ENCODE data around the gene TTC28.
"Not testable (repeated sequence)": the region's sequence is repeated elsewhere in the genome, so short reads cannot be mapped to it uniquely, and the experiment has no call there.

DNA sequence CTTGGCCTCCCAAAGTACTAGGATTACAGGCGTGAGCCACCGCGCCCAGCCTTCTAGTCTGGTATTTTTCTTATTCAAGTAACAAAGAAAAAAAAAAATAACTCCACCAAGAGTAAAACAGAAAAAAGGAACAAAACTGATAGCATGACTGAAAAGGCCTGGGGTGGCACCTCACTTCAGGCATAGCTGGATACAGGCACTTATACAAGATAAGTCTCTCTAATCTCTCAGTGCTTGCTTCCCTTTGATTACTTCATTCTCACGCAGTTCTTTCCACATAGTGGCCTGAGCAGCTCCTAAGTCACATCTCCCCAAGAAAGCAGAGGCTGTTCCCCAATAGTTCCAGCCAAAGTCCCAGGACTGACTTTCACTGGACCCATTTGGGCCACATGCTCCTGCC is 3.3 kb upstream of the TTC28 start:
- TF ChIP-seq, protein P1, sequence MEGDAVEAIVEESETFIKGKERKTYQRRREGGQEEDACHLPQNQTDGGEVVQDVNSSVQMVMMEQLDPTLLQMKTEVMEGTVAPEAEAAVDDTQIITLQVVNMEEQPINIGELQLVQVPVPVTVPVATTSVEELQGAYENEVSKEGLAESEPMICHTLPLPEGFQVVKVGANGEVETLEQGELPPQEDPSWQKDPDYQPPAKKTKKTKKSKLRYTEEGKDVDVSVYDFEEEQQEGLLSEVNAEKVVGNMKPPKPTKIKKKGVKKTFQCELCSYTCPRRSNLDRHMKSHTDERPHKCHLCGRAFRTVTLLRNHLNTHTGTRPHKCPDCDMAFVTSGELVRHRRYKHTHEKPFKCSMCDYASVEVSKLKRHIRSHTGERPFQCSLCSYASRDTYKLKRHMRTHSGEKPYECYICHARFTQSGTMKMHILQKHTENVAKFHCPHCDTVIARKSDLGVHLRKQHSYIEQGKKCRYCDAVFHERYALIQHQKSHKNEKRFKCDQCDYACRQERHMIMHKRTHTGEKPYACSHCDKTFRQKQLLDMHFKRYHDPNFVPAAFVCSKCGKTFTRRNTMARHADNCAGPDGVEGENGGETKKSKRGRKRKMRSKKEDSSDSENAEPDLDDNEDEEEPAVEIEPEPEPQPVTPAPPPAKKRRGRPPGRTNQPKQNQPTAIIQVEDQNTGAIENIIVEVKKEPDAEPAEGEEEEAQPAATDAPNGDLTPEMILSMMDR (IDR thresholded peaks at IDR 0.05) = not testable (repeated sequence)
- not testable (repeated sequence) for TF ChIP-seq POLR2A (IDR thresholded peaks at IDR 0.05)

All from lower leg skin (tissue), 3 donors.